ENCODE results near the gene LIPG.

DNA sequence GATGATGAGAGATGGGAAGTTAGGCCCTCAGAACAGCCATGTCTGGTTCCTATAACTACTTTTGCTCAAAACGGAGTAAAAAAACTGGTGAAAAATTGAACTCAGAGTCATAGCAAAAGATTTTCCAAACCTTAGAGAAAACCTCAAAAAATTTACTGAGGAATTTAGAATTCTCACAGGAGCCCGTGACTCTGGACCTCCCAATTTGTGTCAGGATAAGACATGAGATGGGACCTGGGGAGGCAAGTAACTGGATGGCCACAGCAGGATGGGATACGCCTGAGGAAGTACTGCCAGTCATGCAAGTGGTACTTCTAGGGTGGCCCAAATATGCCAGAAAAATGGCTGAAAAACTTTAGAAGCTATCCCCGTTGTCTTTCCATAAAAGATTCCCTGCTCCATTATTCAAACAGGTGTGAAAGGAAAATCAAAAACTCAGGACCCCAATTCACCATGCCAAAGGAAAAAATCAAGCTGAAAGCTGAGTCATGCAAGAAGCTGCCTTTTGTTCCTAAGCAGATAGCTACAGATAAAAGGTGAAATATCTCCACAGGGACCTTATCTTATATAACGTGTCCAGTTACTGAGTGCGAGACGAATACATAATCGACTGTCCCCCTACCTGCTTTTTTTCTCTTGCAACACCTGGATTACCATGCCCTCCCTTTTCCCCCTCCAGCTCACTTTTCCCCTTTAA, 34.1 kb upstream of the LIPG start:
- TF ChIP-seq, protein P1, sequence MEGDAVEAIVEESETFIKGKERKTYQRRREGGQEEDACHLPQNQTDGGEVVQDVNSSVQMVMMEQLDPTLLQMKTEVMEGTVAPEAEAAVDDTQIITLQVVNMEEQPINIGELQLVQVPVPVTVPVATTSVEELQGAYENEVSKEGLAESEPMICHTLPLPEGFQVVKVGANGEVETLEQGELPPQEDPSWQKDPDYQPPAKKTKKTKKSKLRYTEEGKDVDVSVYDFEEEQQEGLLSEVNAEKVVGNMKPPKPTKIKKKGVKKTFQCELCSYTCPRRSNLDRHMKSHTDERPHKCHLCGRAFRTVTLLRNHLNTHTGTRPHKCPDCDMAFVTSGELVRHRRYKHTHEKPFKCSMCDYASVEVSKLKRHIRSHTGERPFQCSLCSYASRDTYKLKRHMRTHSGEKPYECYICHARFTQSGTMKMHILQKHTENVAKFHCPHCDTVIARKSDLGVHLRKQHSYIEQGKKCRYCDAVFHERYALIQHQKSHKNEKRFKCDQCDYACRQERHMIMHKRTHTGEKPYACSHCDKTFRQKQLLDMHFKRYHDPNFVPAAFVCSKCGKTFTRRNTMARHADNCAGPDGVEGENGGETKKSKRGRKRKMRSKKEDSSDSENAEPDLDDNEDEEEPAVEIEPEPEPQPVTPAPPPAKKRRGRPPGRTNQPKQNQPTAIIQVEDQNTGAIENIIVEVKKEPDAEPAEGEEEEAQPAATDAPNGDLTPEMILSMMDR (IDR thresholded peaks at IDR 0.05 in 4 of 5, conservative IDR thresholded peaks at IDR 0.05 in 1 of 5): no peak
- TF ChIP-seq POLR2A (IDR thresholded peaks at IDR 0.05): no peak
